ENCODE data around the gene SRGAP1.

DNA sequence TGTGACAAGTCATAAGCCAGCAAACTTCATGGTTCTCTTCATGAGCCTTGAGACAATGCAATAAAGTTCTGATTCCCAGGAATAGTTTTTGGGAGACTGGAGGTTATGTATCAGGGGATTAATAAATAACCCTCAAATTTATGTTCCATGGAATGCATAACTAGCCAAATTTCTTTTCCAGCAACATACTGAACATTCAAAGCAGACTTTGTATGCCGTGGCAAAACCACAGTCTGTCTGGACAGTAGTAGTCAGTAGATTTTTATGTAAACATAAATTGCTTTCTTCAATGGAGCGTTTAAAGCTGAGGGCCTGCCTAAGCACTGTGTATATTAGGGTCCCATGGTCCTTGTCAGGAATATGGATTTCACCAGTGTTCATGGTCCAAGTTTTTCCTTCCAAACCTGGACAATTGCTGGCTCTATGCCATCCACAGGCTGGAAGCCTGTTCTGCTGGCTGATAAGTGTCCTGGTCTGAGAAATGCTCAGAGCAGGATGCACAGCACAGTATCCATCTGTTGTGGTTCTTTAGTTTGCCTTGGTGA is 144.9 kb downstream of the SRGAP1 start:
- TF ChIP-seq RAD21 (conservative IDR thresholded peaks at IDR 0.05) (no peak), POLR2AphosphoS5 (IDR thresholded peaks at IDR 0.05) (no peak), EZH2 (IDR thresholded peaks at IDR 0.05; ENCODE audit: borderline replicate concordance, insufficient read depth, low read length, poor library complexity, severe bottlenecking) (no peak)
- TF ChIP-seq, protein P1, sequence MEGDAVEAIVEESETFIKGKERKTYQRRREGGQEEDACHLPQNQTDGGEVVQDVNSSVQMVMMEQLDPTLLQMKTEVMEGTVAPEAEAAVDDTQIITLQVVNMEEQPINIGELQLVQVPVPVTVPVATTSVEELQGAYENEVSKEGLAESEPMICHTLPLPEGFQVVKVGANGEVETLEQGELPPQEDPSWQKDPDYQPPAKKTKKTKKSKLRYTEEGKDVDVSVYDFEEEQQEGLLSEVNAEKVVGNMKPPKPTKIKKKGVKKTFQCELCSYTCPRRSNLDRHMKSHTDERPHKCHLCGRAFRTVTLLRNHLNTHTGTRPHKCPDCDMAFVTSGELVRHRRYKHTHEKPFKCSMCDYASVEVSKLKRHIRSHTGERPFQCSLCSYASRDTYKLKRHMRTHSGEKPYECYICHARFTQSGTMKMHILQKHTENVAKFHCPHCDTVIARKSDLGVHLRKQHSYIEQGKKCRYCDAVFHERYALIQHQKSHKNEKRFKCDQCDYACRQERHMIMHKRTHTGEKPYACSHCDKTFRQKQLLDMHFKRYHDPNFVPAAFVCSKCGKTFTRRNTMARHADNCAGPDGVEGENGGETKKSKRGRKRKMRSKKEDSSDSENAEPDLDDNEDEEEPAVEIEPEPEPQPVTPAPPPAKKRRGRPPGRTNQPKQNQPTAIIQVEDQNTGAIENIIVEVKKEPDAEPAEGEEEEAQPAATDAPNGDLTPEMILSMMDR (IDR thresholded peaks at IDR 0.05; ENCODE audit: poor library complexity, severe bottlenecking), result no peak
- TF ChIP-seq, protein P2, sequence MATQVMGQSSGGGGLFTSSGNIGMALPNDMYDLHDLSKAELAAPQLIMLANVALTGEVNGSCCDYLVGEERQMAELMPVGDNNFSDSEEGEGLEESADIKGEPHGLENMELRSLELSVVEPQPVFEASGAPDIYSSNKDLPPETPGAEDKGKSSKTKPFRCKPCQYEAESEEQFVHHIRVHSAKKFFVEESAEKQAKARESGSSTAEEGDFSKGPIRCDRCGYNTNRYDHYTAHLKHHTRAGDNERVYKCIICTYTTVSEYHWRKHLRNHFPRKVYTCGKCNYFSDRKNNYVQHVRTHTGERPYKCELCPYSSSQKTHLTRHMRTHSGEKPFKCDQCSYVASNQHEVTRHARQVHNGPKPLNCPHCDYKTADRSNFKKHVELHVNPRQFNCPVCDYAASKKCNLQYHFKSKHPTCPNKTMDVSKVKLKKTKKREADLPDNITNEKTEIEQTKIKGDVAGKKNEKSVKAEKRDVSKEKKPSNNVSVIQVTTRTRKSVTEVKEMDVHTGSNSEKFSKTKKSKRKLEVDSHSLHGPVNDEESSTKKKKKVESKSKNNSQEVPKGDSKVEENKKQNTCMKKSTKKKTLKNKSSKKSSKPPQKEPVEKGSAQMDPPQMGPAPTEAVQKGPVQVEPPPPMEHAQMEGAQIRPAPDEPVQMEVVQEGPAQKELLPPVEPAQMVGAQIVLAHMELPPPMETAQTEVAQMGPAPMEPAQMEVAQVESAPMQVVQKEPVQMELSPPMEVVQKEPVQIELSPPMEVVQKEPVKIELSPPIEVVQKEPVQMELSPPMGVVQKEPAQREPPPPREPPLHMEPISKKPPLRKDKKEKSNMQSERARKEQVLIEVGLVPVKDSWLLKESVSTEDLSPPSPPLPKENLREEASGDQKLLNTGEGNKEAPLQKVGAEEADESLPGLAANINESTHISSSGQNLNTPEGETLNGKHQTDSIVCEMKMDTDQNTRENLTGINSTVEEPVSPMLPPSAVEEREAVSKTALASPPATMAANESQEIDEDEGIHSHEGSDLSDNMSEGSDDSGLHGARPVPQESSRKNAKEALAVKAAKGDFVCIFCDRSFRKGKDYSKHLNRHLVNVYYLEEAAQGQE (IDR thresholded peaks at IDR 0.05; ENCODE audit: borderline replicate concordance), result no peak

Measured in neural cell (in vitro differentiated cells).